Measurements from ENCODE around the gene CSNK1G3.

- no peak for TF ChIP-seq JUND (IDR thresholded peaks at IDR 0.05)
- TF ChIP-seq EZH2 (IDR thresholded peaks at IDR 0.05) = no peak
- TF ChIP-seq POLR2AphosphoS5 (IDR thresholded peaks at IDR 0.05; ENCODE audit: low read depth, low read length) = no peak
- no peak for TF ChIP-seq ZNF274 (IDR thresholded peaks at IDR 0.05; ENCODE audit: low read depth, low read length)
- TF ChIP-seq CTCF (IDR thresholded peaks at IDR 0.05 in 2 of 3, conservative IDR thresholded peaks at IDR 0.05 in 1 of 3; ENCODE audit: borderline replicate concordance in 1 of 3, insufficient read depth in 1 of 3, low read depth in 2 of 3, low read length in 2 of 3) = no peak
- no peak for TF ChIP-seq ELF1 (IDR thresholded peaks at IDR 0.05; ENCODE audit: borderline replicate concordance, low read depth)
- TF ChIP-seq SIN3A (IDR thresholded peaks at IDR 0.05; ENCODE audit: low read depth) = no peak
- TF ChIP-seq YY1 (IDR thresholded peaks at IDR 0.05; ENCODE audit: extremely low read depth, insufficient replicate concordance, low read depth, low read length) = no peak
These were observed 24.9 kb upstream of the CSNK1G3 start for GRCh38 chr5:123486951-123487655.

All from HCT116 (cell line).